ENCODE results near the gene MLEC. TPM values are rescaled to one million over a fixed set of nuclear protein-coding genes. Genes with fewer than 3 reads are reported as not detected.
A peak's percentile ranks its signal among the peaks of the same experiment; 100 is the strongest.

Gene MLEC
- total and polyA plus RNA-seq, 9 of the 15 experiments (the other 6 are each of a cell fraction or from before 2014, with no cell fraction given) = 18.5 to 108 (median 57.8) TPM

DNA sequence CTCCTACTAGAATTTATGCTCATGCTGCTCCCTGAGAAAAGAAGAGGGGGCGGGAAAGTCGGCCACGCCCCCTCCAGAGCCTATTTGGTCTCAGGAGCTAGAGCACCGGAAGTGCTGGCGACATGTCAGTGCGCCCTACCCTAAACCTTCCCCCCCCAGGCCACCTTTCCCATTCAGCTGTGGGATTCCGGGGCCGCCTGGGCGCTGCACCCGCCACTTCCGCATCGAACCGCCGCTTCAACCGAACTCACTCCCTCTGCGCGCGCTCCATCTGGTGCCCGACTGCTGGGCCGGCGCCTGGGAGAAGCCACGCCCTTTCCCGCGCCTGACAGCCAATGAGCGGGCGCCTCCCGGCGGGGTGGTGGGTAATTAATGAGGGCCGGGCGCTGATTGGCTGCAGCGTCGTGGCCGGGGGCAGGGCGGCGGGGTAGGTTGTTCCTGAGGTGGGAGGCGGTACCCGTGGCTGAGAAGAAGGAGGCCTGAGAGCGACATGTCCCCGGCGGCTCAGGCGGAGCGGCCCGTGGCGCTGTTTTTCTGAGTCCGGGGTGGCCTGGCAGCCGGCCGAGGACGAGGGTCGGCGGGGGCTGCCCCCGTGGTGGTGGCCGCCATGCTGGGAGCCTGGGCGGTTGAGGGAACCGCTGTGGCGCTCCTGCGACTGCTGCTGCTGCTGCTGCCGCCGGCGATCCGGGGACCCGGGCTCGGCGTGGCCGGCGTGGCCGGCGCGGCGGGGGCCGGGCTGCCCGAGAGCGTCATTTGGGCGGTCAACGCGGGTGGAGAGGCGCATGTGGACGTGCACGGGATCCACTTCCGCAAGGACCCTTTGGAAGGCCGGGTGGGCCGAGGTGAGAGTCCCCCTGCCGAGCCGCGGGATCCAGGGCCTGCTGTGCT lies at the start of gene MLEC (continued):
- TF ChIP-seq POLR2H (tag; IDR thresholded peaks at IDR 0.05; ENCODE audit: low read depth) (0 out of 2 replicates have a peak, but pooled peaks have one; percentile 24), ZNF134 (CRISPR knock-in tag; conservative IDR thresholded peaks at IDR 0.05) (no peak), NEUROD1 (IDR thresholded peaks at IDR 0.05; ENCODE audit: borderline replicate concordance, low read depth, low read length, partially characterized antibody) (peak; percentile 85), ZKSCAN3 (CRISPR knock-in tag; IDR thresholded peaks at IDR 0.05) (no peak), EWSR1 (IDR thresholded peaks at IDR 0.05; ENCODE audit: borderline replicate concordance, low read depth, partially characterized antibody) (no peak), KLF1 (tag; IDR thresholded peaks at IDR 0.05) (peak; percentile 82), SMARCA4 (IDR thresholded peaks at IDR 0.05) (no peak), NFE2L1 (tag; IDR thresholded peaks at IDR 0.05; ENCODE audit: borderline replicate concordance, low read depth) (no peak), MEIS2 (IDR thresholded peaks at IDR 0.05; ENCODE audit: partially characterized antibody) (peak; percentile 49), ZC3H4 (CRISPR knock-in tag; IDR thresholded peaks at IDR 0.05; ENCODE audit: borderline replicate concordance) (no peak), FIP1L1 (IDR thresholded peaks at IDR 0.05; ENCODE audit: low read depth, low read length, poor library complexity, severe bottlenecking) (peak; percentile 46), DIDO1 (tag; IDR thresholded peaks at IDR 0.05; ENCODE audit: low read depth) (peak; percentile 89), ZNF77 (CRISPR knock-in tag; IDR thresholded peaks at IDR 0.05) (no peak), ZNF217 (CRISPR knock-in tag; IDR thresholded peaks at IDR 0.05) (no peak), FOS (IDR thresholded peaks at IDR 0.05; ENCODE audit: extremely low read depth, insufficient read length) (peak; percentile 86), MED1 (CRISPR knock-in tag; IDR thresholded peaks at IDR 0.05; ENCODE audit: borderline replicate concordance) (no peak)
- TF ChIP-seq, protein P1, sequence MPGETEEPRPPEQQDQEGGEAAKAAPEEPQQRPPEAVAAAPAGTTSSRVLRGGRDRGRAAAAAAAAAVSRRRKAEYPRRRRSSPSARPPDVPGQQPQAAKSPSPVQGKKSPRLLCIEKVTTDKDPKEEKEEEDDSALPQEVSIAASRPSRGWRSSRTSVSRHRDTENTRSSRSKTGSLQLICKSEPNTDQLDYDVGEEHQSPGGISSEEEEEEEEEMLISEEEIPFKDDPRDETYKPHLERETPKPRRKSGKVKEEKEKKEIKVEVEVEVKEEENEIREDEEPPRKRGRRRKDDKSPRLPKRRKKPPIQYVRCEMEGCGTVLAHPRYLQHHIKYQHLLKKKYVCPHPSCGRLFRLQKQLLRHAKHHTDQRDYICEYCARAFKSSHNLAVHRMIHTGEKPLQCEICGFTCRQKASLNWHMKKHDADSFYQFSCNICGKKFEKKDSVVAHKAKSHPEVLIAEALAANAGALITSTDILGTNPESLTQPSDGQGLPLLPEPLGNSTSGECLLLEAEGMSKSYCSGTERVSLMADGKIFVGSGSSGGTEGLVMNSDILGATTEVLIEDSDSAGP (CRISPR knock-in tag; IDR thresholded peaks at IDR 0.05) = no peak
- TF ChIP-seq, protein P2, sequence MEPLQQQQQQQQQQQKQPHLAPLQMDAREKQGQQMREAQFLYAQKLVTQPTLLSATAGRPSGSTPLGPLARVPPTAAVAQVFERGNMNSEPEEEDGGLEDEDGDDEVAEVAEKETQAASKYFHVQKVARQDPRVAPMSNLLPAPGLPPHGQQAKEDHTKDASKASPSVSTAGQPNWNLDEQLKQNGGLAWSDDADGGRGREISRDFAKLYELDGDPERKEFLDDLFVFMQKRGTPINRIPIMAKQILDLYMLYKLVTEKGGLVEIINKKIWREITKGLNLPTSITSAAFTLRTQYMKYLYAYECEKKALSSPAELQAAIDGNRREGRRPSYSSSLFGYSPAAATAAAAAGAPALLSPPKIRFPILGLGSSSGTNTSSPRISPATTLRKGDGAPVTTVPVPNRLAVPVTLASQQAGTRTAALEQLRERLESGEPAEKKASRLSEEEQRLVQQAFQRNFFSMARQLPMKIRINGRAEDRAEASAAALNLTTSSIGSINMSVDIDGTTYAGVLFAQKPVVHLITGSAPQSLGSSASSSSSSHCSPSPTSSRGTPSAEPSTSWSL (CRISPR knock-in tag; IDR thresholded peaks at IDR 0.05; ENCODE audit: borderline replicate concordance) = no peak
- TF ChIP-seq, protein P3, sequence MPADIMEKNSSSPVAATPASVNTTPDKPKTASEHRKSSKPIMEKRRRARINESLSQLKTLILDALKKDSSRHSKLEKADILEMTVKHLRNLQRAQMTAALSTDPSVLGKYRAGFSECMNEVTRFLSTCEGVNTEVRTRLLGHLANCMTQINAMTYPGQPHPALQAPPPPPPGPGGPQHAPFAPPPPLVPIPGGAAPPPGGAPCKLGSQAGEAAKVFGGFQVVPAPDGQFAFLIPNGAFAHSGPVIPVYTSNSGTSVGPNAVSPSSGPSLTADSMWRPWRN (IDR thresholded peaks at IDR 0.05; ENCODE audit: low read depth) = 0 out of 2 replicates have a peak, but pooled peaks have one; percentile 29
- TF ChIP-seq, protein P4, sequence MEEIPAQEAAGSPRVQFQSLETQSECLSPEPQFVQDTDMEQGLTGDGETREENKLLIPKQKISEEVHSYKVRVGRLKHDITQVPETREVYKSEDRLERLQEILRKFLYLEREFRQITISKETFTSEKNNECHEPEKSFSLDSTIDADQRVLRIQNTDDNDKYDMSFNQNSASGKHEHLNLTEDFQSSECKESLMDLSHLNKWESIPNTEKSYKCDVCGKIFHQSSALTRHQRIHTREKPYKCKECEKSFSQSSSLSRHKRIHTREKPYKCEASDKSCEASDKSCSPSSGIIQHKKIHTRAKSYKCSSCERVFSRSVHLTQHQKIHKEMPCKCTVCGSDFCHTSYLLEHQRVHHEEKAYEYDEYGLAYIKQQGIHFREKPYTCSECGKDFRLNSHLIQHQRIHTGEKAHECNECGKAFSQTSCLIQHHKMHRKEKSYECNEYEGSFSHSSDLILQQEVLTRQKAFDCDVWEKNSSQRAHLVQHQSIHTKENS (CRISPR knock-in tag; IDR thresholded peaks at IDR 0.05) = no peak
- TF ChIP-seq, protein P5, sequence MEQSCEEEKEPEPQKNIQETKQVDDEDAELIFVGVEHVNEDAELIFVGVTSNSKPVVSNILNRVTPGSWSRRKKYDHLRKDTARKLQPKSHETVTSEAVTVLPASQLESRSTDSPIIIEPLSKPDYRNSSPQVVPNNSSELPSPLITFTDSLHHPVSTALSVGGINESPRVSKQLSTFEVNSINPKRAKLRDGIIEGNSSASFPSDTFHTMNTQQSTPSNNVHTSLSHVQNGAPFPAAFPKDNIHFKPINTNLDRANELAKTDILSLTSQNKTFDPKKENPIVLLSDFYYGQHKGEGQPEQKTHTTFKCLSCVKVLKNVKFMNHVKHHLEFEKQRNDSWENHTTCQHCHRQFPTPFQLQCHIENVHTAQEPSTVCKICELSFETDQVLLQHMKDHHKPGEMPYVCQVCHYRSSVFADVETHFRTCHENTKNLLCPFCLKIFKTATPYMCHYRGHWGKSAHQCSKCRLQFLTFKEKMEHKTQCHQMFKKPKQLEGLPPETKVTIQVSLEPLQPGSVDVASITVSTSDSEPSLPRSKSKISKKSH (CRISPR knock-in tag; IDR thresholded peaks at IDR 0.05) = no peak
